ENCODE measurements around the gene CPM.

GRCh38 chr12:68970306-68970705, 37.3 kb upstream of the CPM start:
- TF ChIP-seq CTCF (conservative IDR thresholded peaks at IDR 0.05): no peak
- TF ChIP-seq ZFX (IDR thresholded peaks at IDR 0.05): no peak
